WTC11 (cell line): ENCODE measurements around the gene KIF3A.

Source experiments
- ARID4B ChIP-seq: sonication (generic); formaldehyde crosslinking; IDR thresholded peaks from 2 replicates; pipeline ENCODE4 v1.8.0; 2023; ENCODE audit warnings: missing genetic modification reagents, mild to moderate bottlenecking, borderline replicate concordance
- CBFB ChIP-seq: sonication (generic); formaldehyde crosslinking; IDR thresholded peaks from 2 replicates; pipeline ENCODE4 v1.8.1; 2022; ENCODE audit warnings: mild to moderate bottlenecking, low read depth, missing genetic modification reagents
- CTCF ChIP-seq: fragments of 200-600 bp; IDR thresholded peaks from 2 replicates; pipeline ENCODE4 v1.8.0; 2022; ENCODE audit warnings: antibody characterized with exemption
- MLX ChIP-seq: sonication (generic); formaldehyde crosslinking; IDR thresholded peaks from 2 replicates; pipeline ENCODE4 v1.8.1; 2023; ENCODE audit warnings: mild to moderate bottlenecking, missing genetic modification reagents, moderate library complexity
- NR2C2 ChIP-seq: sonication (generic); formaldehyde crosslinking; IDR thresholded peaks from 2 replicates; pipeline ENCODE4 v1.8.0; 2022; ENCODE audit warnings: mild to moderate bottlenecking, missing genetic modification reagents
- RELA ChIP-seq: sonication (generic); formaldehyde crosslinking; IDR thresholded peaks from 2 replicates; pipeline ENCODE4 v1.8.1; 2022; ENCODE audit warnings: missing genetic modification reagents, mild to moderate bottlenecking, borderline replicate concordance
- TEAD4 ChIP-seq: sonication (generic); formaldehyde crosslinking; IDR thresholded peaks from 2 replicates; pipeline ENCODE4 v1.8.0; 2022; ENCODE audit warnings: mild to moderate bottlenecking, missing genetic modification reagents
- ZBTB43 ChIP-seq: sonication (generic); formaldehyde crosslinking; IDR thresholded peaks from 2 replicates; pipeline ENCODE4 v1.8.1; 2023; ENCODE audit warnings: mild to moderate bottlenecking, missing genetic modification reagents
- ZNF317 ChIP-seq: sonication (generic); formaldehyde crosslinking; IDR thresholded peaks from 2 replicates; pipeline ENCODE4 v1.8.1; 2023; ENCODE audit warnings: low read depth, mild to moderate bottlenecking, moderate library complexity, missing genetic modification reagents, borderline replicate concordance
- TF ChIP-seq, protein P1 (sequence below): sonication (generic); formaldehyde crosslinking; IDR thresholded peaks from 2 replicates; pipeline ENCODE4 v1.8.0; 2022; ENCODE audit warnings: mild to moderate bottlenecking, missing genetic modification reagents
- TF ChIP-seq, protein P2 (sequence below): sonication (generic); formaldehyde crosslinking; conservative IDR thresholded peaks from 2 replicates; pipeline ENCODE4 v1.8.1; 2022; ENCODE audit warnings: mild to moderate bottlenecking, missing genetic modification reagents

GRCh38 chr5:132734687-132735086 is 2.7 kb downstream of the KIF3A start:
- TF ChIP-seq ARID4B (CRISPR knock-in tag) (no peak), CTCF (no peak), MLX (CRISPR knock-in tag) (no peak), NR2C2 (CRISPR knock-in tag) (no peak), CBFB (no peak), RELA (CRISPR knock-in tag) (no peak), ZNF317 (CRISPR knock-in tag) (no peak), TEAD4 (CRISPR knock-in tag) (no peak), ZBTB43 (no peak)
- TF ChIP-seq, protein P1, sequence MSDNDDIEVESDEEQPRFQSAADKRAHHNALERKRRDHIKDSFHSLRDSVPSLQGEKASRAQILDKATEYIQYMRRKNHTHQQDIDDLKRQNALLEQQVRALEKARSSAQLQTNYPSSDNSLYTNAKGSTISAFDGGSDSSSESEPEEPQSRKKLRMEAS (CRISPR knock-in tag), result no peak
- TF ChIP-seq, protein P2, sequence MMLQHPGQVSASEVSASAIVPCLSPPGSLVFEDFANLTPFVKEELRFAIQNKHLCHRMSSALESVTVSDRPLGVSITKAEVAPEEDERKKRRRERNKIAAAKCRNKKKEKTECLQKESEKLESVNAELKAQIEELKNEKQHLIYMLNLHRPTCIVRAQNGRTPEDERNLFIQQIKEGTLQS (CRISPR knock-in tag), result no peak
